HEK293T (cell line): ENCODE data around the gene ANKS1B.

Source experiments
- CTCF ChIA-PET: fragments of 350-600 bp; formaldehyde crosslinking; extraction: SDS; loops from one replicate; lab custom pipeline; 2021; ENCODE audit warnings: antibody characterized with exemption, inconsistent platforms; lab: Yijun Ruan, JAX
- POLR2A ChIA-PET: fragments of 350-600 bp; formaldehyde crosslinking; extraction: SDS; loops from one replicate; lab custom pipeline; 2020; ENCODE audit warnings: antibody characterized with exemption, inconsistent platforms; lab: Yijun Ruan, JAX
- DNase-seq: peaks from one replicate; pipeline ENCODE4 v3.0.0; 2012; ENCODE audit warnings: mixed read lengths; ENCODE audit errors: extremely low spot score
- ARNT ChIP-seq: fragments of 450-650 bp; IDR thresholded peaks from 2 replicates; pipeline ENCODE4 v1.6.1; 2017; ENCODE audit warnings: mild to moderate bottlenecking
- BHLHE40 ChIP-seq: fragments of 450-650 bp; IDR thresholded peaks from 2 replicates; pipeline ENCODE4 v1.6.1; 2016; ENCODE audit warnings: mild to moderate bottlenecking, moderate library complexity, borderline replicate concordance
- CTBP1 ChIP-seq: fragments of 450-650 bp; IDR thresholded peaks from 2 replicates; pipeline ENCODE4 v1.6.1; 2016; ENCODE audit warnings: borderline replicate concordance
- ELF4 ChIP-seq: fragments of 450-650 bp; IDR thresholded peaks from 2 replicates; pipeline ENCODE4 v1.6.1; 2017; ENCODE audit warnings: antibody characterized with exemption
- FOXA1 ChIP-seq: fragments of 450-650 bp; IDR thresholded peaks from 2 replicates; pipeline ENCODE4 v1.6.1; 2016; ENCODE audit warnings: mild to moderate bottlenecking
- FOXK2 ChIP-seq: fragments of 450-650 bp; IDR thresholded peaks from 2 replicates; pipeline ENCODE4 v1.6.1; 2016; ENCODE audit warnings: mild to moderate bottlenecking
- FOXM1 ChIP-seq: fragments of 450-650 bp; IDR thresholded peaks from 2 replicates; pipeline ENCODE4 v1.6.1; 2017; ENCODE audit warnings: mild to moderate bottlenecking, borderline replicate concordance
- HDGF ChIP-seq: fragments of 450-650 bp; IDR thresholded peaks from 2 replicates; pipeline ENCODE4 v1.6.1; 2017; ENCODE audit warnings: antibody characterized with exemption, borderline replicate concordance
- L3MBTL2 ChIP-seq: fragments of 450-650 bp; conservative IDR thresholded peaks from 2 replicates; pipeline ENCODE4 v1.6.1; 2016; ENCODE audit warnings: mild to moderate bottlenecking
- LEF1 ChIP-seq: fragments of 450-650 bp; IDR thresholded peaks from 2 replicates; pipeline ENCODE4 v1.6.1; 2017; ENCODE audit warnings: mild to moderate bottlenecking, borderline replicate concordance
- NFRKB ChIP-seq: fragments of 450-650 bp; IDR thresholded peaks from 2 replicates; pipeline ENCODE4 v1.6.1; 2016; ENCODE audit warnings: mild to moderate bottlenecking, moderate library complexity
- PKNOX1 ChIP-seq: fragments of 450-650 bp; IDR thresholded peaks from 2 replicates; pipeline ENCODE4 v1.6.1; 2016
- SP1 ChIP-seq: fragments of 450-650 bp; IDR thresholded peaks from 2 replicates; pipeline ENCODE4 v1.6.1; 2017
- SUZ12 ChIP-seq: fragments of 450-650 bp; IDR thresholded peaks from 2 replicates; pipeline ENCODE4 v1.6.1; 2016; ENCODE audit warnings: mild to moderate bottlenecking
- TARDBP ChIP-seq: fragments of 450-650 bp; IDR thresholded peaks from 2 replicates; pipeline ENCODE4 v1.6.1; 2016
- ZNF384 ChIP-seq: fragments of 450-650 bp; IDR thresholded peaks from 2 replicates; pipeline ENCODE4 v1.6.1; 2016

The ANKS1B gene

GRCh38 chr12:99311373-99311772, 673.4 kb downstream of the ANKS1B start:
- no peak for DNase-seq
- TF ChIP-seq ELF4 = no peak
- no peak for TF ChIP-seq ARNT
- no peak for TF ChIP-seq FOXA1
- no peak for TF ChIP-seq TARDBP
- TF ChIP-seq L3MBTL2 = no peak
- TF ChIP-seq HDGF = no peak
- no peak for TF ChIP-seq LEF1
- no peak for TF ChIP-seq BHLHE40
- no peak for TF ChIP-seq FOXK2
- TF ChIP-seq SUZ12 = no peak
- POLR2A ChIA-PET = no interaction called here
- CTCF ChIA-PET = no interaction called here

GRCh38 chr12:99309812-99310211, 674.9 kb downstream of the ANKS1B start:
- no peak for DNase-seq
- POLR2A ChIA-PET = no interaction called here
- CTCF ChIA-PET = no interaction called here
- TF ChIP-seq FOXM1 = no peak
- TF ChIP-seq NFRKB = no peak
- TF ChIP-seq HDGF = no peak
- no peak for TF ChIP-seq SP1
- no peak for TF ChIP-seq BHLHE40
- TF ChIP-seq CTBP1 = no peak
- no peak for TF ChIP-seq ARNT
- no peak for TF ChIP-seq LEF1
- TF ChIP-seq ELF4 = no peak
- TF ChIP-seq ZNF384 = no peak
- no peak for TF ChIP-seq FOXA1
- no peak for TF ChIP-seq TARDBP
- no peak for TF ChIP-seq FOXK2

- POLR2A ChIA-PET = no interaction called here
- CTCF ChIA-PET = no interaction called here
- no peak for TF ChIP-seq LEF1
- no peak for TF ChIP-seq CTBP1
- no peak for TF ChIP-seq SUZ12
- TF ChIP-seq L3MBTL2 = no peak
- no peak for TF ChIP-seq SP1
- no peak for DNase-seq
Measured at GRCh38 chr12:99302874-99303273, 681.9 kb downstream of the ANKS1B start.

GRCh38 chr12:99287136-99287535, 697.6 kb downstream of the ANKS1B start:
- POLR2A ChIA-PET = no interaction called here
- CTCF ChIA-PET = no interaction called here
- TF ChIP-seq CTBP1 (no peak), TARDBP (no peak), FOXM1 (no peak), SUZ12 (no peak), FOXK2 (no peak), HDGF (no peak), SP1 (no peak), FOXA1 (no peak), PKNOX1 (no peak), L3MBTL2 (no peak)
- no peak for DNase-seq

- ChIA-PET POLR2A (no interaction called here), CTCF (no interaction called here)
- no peak for DNase-seq
- TF ChIP-seq ZNF384 (no peak), FOXM1 (no peak), L3MBTL2 (no peak), ELF4 (no peak), BHLHE40 (no peak), CTBP1 (no peak), ARNT (no peak), LEF1 (no peak), SP1 (no peak), NFRKB (no peak), HDGF (no peak), SUZ12 (no peak)
Measured at GRCh38 chr12:99284161-99284560, 700.6 kb downstream of the ANKS1B start.

GRCh38 chr12:99282624-99283023, 702.1 kb downstream of the ANKS1B start:
- ChIA-PET CTCF (no interaction called here), POLR2A (no interaction called here)
- DNase-seq = no peak
- TF ChIP-seq TARDBP (no peak), ELF4 (no peak), FOXK2 (no peak), ZNF384 (no peak), CTBP1 (no peak), ARNT (no peak), FOXM1 (no peak), BHLHE40 (no peak), FOXA1 (no peak), PKNOX1 (no peak)

- TF ChIP-seq SP1 = no peak
- no peak for TF ChIP-seq CTBP1
- no peak for TF ChIP-seq TARDBP
- no peak for TF ChIP-seq FOXM1
- no peak for TF ChIP-seq PKNOX1
- TF ChIP-seq FOXA1 = no peak
- TF ChIP-seq FOXK2 = no peak
- TF ChIP-seq ELF4 = no peak
- no peak for TF ChIP-seq ZNF384
- TF ChIP-seq LEF1 = no peak
- no peak for TF ChIP-seq ARNT
- no peak for TF ChIP-seq NFRKB
- TF ChIP-seq L3MBTL2 = no peak
- ChIA-PET CTCF (no interaction called here), POLR2A (no interaction called here)
- no peak for DNase-seq
Measured at GRCh38 chr12:99282086-99282485, 702.6 kb downstream of the ANKS1B start.
